GM12873 (cell line): Measurements from ENCODE around the gene VSIG10L.

Source experiments
- CTCF ChIP-seq: IDR thresholded peaks from 2 replicates; pipeline ENCODE4 v1.5.1; 2012; ENCODE audit warnings: low read depth, mild to moderate bottlenecking, moderate library complexity, low read length, control low read depth; ENCODE audit not compliant: insufficient read depth; ENCODE audit errors: missing control alignments

The VSIG10L gene

GRCh38 chr19:51326216-51327065 is 15.5 kb downstream of the VSIG10L start:
- TF ChIP-seq CTCF = no peak

DNA sequence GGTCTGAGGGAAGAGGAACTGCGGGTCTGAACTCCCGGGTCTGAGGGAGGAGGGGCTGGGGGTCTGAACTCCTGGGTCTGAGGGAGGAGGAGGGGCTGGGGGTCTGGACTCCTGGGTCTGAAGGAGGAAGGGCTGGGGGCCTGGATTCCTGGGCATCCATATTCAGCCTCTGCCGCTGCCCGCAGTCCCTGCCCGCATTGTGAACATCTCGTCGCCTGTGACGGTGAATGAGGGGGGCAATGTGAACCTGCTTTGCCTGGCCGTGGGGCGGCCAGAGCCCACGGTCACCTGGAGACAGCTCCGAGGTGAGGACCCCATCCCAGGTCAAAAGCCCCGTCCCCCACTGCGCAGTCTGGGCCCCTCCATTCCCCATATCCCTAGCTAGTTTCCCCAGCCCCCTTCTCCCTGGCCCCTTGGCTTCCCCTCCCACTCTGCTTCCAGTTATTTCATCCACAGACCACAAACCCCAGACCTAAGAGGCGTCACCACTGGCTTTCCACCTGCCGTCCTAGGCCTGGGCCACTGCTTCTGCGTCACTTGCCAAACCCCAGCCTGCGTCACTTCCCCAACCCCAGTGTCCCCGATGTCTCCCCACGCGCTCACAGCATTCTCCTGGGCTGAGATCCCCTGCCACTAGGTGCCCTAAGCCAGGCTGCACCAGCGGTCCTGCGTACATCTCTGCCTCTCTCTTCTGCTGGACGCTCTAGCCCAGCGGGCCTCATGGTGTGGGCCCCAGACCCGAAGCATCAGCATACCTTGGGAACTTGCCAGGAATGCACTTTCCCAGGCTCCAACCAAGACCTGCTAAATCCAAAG is 16.6 kb downstream of the VSIG10L start:
- TF ChIP-seq CTCF = no peak

- no peak for TF ChIP-seq CTCF
Observed at GRCh38 chr19:51324167-51324481, 17.8 kb downstream of the VSIG10L start.

GRCh38 chr19:51323481-51324166 is 18.3 kb downstream of the VSIG10L start:
- TF ChIP-seq CTCF = no peak

DNA sequence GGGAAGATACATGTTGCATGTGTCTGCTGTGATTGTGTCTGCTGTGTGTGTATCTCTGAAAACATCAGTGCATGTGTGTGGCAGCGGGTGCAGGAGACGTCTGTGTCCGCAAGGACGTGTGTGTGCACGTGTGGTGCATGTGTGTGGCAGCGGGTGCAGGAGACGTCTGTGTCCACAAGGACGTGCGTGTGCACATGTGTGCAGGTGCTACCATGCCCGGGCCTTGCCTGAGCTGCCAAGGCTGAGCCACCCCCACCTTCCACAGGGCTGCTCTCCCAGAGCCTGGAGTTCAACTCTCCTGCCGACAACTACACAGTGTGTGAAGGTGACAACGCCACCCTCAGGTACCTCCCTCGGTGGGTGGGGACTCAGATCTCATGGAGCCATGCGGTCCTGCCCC is 20.1 kb downstream of the VSIG10L start:
- no peak for TF ChIP-seq CTCF

DNA sequence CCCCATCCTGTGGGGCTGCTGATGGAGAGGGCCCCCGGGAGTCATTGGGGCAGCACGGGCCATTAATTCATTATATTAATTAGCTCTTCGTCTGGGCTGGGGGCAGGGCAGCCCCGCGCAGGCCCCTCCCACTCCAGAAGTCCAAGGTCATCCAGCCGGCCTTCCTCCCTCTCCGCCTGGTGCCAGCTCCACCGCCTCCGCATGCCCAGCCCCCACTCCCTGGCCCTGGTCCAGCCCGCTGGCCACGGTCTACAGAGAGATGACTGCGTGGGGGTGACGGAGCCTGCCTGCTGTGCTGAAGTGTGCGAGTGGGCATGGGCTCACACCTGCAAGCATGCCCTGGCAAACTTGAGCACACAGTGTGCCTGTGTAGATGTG is 21.7 kb downstream of the VSIG10L start:
- TF ChIP-seq CTCF = no peak
